Esophagus squamous epithelium (tissue), 5 donors: Measurements from ENCODE around the gene SLC16A9. TPM values are rescaled to one million over a fixed set of nuclear protein-coding genes. Genes with fewer than 3 reads are reported as not detected.
"Not testable (repeated sequence)": the region's sequence is repeated elsewhere in the genome, so short reads cannot be mapped to it uniquely, and the experiment has no call there.

Experiments used
- DNase-seq: peaks from one replicate; lab custom pipeline; 2025; lab: John Stamatoyannopoulos, UW
- H3K27ac ChIP-seq, 4 donors: fragments of 200-600 bp; sonication (generic); one replicate each; pipeline ENCODE4 v1.5.1; 2016 to 2019; ENCODE audit warnings: mild to moderate bottlenecking in 1 of 4
- H3K27me3 ChIP-seq, 4 donors: fragments of 200-600 bp; sonication (generic); 1 replicate in 3 of 4; 2 replicates in 1 of 4; pipeline versions ENCODE4 v1.5.1 to v1.6.0; 2017 to 2021; ENCODE audit warnings: antibody characterized with exemption in 1 of 4
- H3K36me3 ChIP-seq, 3 donors: fragments of 200-600 bp; sonication (generic); one replicate each; pipeline ENCODE4 v1.5.1; 2016 to 2019
- H3K4me1 ChIP-seq, 3 donors: fragments of 200-600 bp; sonication (generic); one replicate each; pipeline ENCODE4 v1.5.1; 2017 to 2019
- H3K4me3 ChIP-seq, 4 donors: fragments of 200-600 bp; sonication (generic); 1 replicate in 3 of 4; 2 replicates in 1 of 4; pipeline ENCODE4 v1.5.1; 2016 to 2019; ENCODE audit warnings: mild to moderate bottlenecking in 2 of 4, moderate library complexity in 1 of 4
- H3K9me3 ChIP-seq, 3 donors: fragments of 200-600 bp; sonication (generic); one replicate each; pipeline ENCODE4 v1.5.1; 2016 to 2019
- CTCF ChIP-seq, 6 experiments: fragments of 450-650 bp in 4 of 6; fragments of 200-600 bp in 2 of 6; sonication (generic) in 2 of 6; IDR thresholded peaks; one replicate each; pipeline ENCODE4 v1.5.1; 2016 to 2019; ENCODE audit warnings: antibody characterized with exemption in 6 of 6, mild to moderate bottlenecking in 4 of 6, moderate library complexity in 4 of 6
- POLR2A ChIP-seq, 4 donors: fragments of 450-650 bp; IDR thresholded peaks; one replicate each; pipeline ENCODE4 v1.6.1; 2017; ENCODE audit warnings: antibody characterized with exemption in 4 of 4, mild to moderate bottlenecking in 4 of 4, moderate library complexity in 3 of 4
- WGBS, 2 donors: methylation state at CpG; one replicate each; pipeline ENCODE4 v1.1.5; 2018; 5-methylcytosine and 5-hydroxymethylcytosine counted together
- intact Hi-C: fragments of 100-400 bp; cut with DNase I; formaldehyde crosslinking; loops from one replicate; pipeline ENCODE4 v1.15.0; 2022
- total RNA-seq, 4 donors: library from RNA; depleted of rRNA; stranded (reverse); fragments of >200 nt; gene quantifications; one replicate each; pipeline ENCODE4 v1.1.0, GENCODE V29; 2016
- donor health status: DM: yes; HTN: yes; CAD: no.

Gene SLC16A9
- total RNA-seq, 4 donors from 2014 or later = 7.8 to 25.6 (median 15.0) TPM

GRCh38 chr10:59750155-59750945 is 40.7 kb upstream of the SLC16A9 start:
- DNase-seq = no peak
- 58 to 59% methylated on average over 8 to 12 of the region's 12 CpGs for WGBS, 2 donors
- no peaks in the 10 kb centered on the region for H3K9me3 ChIP-seq
- H3K27me3 ChIP-seq = no peaks in the 10 kb centered on the region
- no peak overlapping the region for H3K27ac ChIP-seq
- no peaks in the 10 kb centered on the region for H3K36me3 ChIP-seq
- TF ChIP-seq POLR2A (IDR thresholded peaks at IDR 0.05) = no peak
- no peak for TF ChIP-seq CTCF (IDR thresholded peaks at IDR 0.05)
- H3K4me3 ChIP-seq = no peak overlapping the region
- no peaks in the 10 kb centered on the region for H3K4me1 ChIP-seq
- intact Hi-C loops = no loop called here

- no peak for DNase-seq
- Histone ChIP-seq H3K36me3 (no peaks in the 10 kb centered on the region), H3K27me3 (no peaks in the 10 kb centered on the region), H3K4me3 (no peak overlapping the region), H3K27ac (peak overlapping the region in 1 of 4 donors; percentile 29), H3K9me3 (no peaks in the 10 kb centered on the region), H3K4me1 (no peaks in the 10 kb centered on the region)
- intact Hi-C loops = no loop called here
- WGBS, 2 donors = 17 to 45% methylated on average over 1 of the region's 1 CpG
- TF ChIP-seq CTCF (IDR thresholded peaks at IDR 0.05) = no peak
- TF ChIP-seq POLR2A (IDR thresholded peaks at IDR 0.05) = no peak
Measured at GRCh38 chr10:59748834-59749233, 39.2 kb upstream of the SLC16A9 start.

GRCh38 chr10:59745163-59745650 is 35.6 kb upstream of the SLC16A9 start:
- Histone ChIP-seq H3K27ac (no peak overlapping the region), H3K4me3 (no peak overlapping the region), H3K4me1 (peaks cover 0 to 8% (median 0%) of the 10 kb centered on the region in 3 donors), H3K27me3 (no peaks in the 10 kb centered on the region), H3K9me3 (no peaks in the 10 kb centered on the region), H3K36me3 (no peaks in the 10 kb centered on the region)
- WGBS, 2 donors = 82 to 83% methylated on average over 2 of the region's 2 CpGs
- intact Hi-C loops = no loop called here
- TF ChIP-seq CTCF (IDR thresholded peaks at IDR 0.05) = no peak
- TF ChIP-seq POLR2A (IDR thresholded peaks at IDR 0.05) = no peak
- DNase-seq = no peak

- H3K27me3 ChIP-seq, H3K4me1 ChIP-seq, H3K4me3 ChIP-seq, H3K27ac ChIP-seq, DNase-seq, H3K9me3 ChIP-seq, H3K36me3 ChIP-seq, intact Hi-C loops: not testable (repeated sequence)
- 50 to 66% methylated on average over 6 of the region's 6 CpGs for WGBS, 2 donors
Measured at GRCh38 chr10:59744762-59745161, 35.1 kb upstream of the SLC16A9 start.

- H3K27me3 ChIP-seq, H3K9me3 ChIP-seq, H3K36me3 ChIP-seq, H3K27ac ChIP-seq, intact Hi-C loops, H3K4me3 ChIP-seq, H3K4me1 ChIP-seq, DNase-seq: not testable (repeated sequence)
- WGBS, 2 donors = 91% methylated on average over 9 of the region's 32 CpGs; no CpG with 5 or more reads in 1 of the 2 donors
Measured at GRCh38 chr10:59744156-59744555, 34.5 kb upstream of the SLC16A9 start.

- no peak for DNase-seq
- Histone ChIP-seq H3K9me3 (no peaks in the 10 kb centered on the region), H3K4me1 (peaks cover 0 to 8% (median 0%) of the 10 kb centered on the region in 3 donors), H3K36me3 (no peaks in the 10 kb centered on the region), H3K4me3 (no peak overlapping the region), H3K27ac (peak overlapping the region in 2 of 4 donors; percentile 26 to 38), H3K27me3 (no peaks in the 10 kb centered on the region)
- TF ChIP-seq CTCF (IDR thresholded peaks at IDR 0.05) (no peak), POLR2A (IDR thresholded peaks at IDR 0.05) (no peak)
- intact Hi-C loops = no loop called here
- 75 to 77% methylated on average over 3 to 5 of the region's 5 CpGs for WGBS, 2 donors
Measured at GRCh38 chr10:59741583-59741982, 31.9 kb upstream of the SLC16A9 start.
